ENCODE measurements around the gene APH1A.
A peak's percentile ranks its signal among the peaks of the same experiment; 100 is the strongest.
"Not testable (repeated sequence)": the region's sequence is repeated elsewhere in the genome, so short reads cannot be mapped to it uniquely, and the experiment has no call there.

Gene APH1A

DNA sequence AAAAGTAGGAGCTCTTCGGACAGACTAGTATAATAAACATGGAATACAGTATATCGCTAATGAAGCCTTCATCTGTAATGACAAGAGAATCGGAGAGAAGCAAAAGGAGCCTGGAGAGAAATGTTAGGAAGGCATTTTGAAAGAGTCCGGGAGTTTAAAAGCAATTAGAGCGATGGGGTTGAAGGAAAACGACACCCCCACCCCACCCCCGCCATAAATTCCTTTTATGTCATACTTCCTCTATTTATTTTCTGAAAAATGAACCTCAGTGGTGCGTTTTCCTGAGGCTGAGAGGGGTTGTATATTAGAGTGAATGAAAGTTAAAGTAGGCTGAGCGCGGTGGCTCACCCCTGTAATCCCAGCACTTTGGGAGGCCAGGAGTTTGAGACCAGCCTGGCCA lies 635 bp upstream of the APH1A start:
- no peak for DNase-seq (ENCODE audit: low read depth in 2 of 3, low spot score in 1 of 3)

DNA sequence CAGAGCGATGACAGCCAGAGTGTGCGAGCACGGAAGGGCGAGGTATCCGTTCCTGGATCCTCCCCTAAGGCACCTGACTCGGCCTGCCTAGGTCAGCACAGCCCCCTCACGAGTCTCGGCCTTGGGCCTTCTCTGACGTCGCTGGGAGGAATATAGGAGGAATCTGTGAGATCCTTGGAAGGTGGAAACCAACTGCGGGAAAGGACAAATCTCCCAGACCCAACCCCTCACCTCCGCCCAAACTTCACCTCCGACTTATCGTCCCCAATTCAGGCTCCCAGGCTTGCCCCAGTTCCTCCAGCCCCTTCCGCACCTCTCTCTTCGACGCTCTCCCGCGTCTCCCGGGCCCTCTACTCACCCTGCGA lies 494 bp downstream of the APH1A start:
- peak in 1 of 3 donors; percentile 9 for DNase-seq (ENCODE audit: low read depth in 2 of 3, low spot score in 1 of 3)

DNA sequence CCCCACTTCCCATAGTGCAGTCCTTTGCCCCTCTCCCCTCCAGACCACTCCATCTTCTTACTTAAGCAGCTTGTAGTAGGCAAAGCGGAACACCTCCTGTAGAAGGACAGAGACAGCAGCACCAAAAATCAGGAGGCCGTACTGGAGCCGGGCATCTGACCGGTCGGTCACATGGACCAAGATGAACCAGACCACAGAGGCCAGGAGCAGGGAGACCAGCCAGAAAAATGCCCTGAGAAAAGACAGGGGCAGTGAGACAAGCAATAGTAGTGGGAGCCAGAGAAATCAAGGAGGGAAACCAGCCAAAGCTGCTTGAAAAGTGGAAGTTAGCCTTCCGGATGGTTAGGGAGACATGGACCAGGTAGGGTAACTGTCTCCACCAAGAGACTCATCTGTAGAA lies 920 bp downstream of the APH1A start:
- no peak for DNase-seq (ENCODE audit: low read depth in 2 of 3, low spot score in 1 of 3)

DNA sequence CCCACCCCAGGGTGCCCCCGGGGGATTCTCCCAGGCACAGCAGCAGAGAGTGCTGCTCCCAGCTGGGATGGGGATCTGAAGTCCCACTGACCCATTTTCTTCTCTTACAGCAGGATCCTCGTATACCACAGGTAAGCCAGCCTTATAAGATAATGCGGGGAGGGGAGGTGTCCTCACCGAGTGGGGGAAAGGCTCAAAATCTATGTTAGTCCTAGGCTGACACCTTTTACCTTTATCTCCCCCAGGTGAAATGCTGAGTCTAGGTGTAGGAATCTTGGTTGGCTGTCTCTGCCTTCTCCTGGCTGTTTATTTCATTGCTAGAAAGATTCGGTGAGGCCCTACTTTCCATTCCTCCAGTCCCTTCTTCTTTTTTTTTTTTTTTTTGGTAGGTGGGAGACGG lies 5.3 kb downstream of the APH1A start:
- DNase-seq (ENCODE audit: low read depth in 2 of 3, low spot score in 1 of 3) = no peak

DNA sequence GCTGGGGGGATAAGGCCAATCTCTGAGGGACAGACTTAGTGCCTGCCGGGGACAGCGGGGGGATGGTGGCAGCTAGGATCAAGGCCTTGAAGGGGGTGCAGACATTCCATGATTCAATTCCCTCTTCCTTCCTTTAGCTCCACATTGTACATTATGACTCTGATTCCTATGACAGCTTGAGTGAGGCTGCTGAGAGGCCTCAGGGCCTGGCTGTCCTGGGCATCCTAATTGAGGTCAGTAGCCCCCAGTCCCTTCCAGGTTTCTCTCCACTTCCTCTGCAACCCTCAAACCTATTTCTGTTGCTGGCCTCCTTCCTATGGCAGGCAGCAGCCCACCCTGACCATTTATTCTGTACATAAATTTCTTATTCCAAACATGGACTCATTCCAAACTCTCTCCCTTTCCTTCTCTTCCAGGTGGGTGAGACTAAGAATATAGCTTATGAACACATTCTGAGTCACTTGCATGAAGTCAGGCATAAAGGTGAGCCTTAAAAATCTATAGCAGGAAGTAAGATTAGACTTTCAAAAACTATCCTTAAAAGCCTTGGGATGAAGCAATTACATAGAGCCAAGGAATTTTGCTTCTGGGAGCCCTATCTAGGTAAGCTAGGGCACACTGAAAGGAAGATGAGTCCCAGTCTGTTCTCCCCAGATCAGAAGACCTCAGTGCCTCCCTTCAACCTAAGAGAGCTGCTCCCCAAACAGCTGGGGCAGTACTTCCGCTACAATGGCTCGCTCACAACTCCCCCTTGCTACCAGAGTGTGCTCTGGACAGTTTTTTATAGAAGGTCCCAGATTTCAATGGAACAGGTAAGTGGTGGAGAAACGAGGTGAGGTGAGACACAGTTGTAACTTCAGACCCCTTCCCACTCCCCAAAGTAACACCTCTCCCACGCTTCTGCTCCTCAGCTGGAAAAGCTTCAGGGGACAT lies 6.2 kb downstream of the APH1A start:
- DNase-seq (ENCODE audit: low read depth in 2 of 3, low spot score in 1 of 3) = no peak

DNA sequence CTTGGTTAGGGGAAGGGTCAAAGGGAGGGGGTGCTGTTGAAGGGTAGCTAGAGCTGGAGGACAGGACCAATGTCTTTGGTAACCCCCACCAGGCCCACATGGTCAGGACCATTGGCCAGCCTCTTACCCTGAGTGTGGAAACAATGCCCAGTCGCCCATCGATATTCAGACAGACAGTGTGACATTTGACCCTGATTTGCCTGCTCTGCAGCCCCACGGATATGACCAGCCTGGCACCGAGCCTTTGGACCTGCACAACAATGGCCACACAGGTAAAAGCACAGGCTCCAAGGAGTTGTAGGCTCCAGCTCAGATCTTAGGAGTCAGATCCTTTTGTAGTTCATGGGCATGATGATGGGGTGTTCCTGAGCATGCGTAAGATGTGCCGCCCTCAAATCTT lies 7.4 kb downstream of the APH1A start:
- DNase-seq (ENCODE audit: low read depth in 2 of 3, low spot score in 1 of 3) = no peak

DNA sequence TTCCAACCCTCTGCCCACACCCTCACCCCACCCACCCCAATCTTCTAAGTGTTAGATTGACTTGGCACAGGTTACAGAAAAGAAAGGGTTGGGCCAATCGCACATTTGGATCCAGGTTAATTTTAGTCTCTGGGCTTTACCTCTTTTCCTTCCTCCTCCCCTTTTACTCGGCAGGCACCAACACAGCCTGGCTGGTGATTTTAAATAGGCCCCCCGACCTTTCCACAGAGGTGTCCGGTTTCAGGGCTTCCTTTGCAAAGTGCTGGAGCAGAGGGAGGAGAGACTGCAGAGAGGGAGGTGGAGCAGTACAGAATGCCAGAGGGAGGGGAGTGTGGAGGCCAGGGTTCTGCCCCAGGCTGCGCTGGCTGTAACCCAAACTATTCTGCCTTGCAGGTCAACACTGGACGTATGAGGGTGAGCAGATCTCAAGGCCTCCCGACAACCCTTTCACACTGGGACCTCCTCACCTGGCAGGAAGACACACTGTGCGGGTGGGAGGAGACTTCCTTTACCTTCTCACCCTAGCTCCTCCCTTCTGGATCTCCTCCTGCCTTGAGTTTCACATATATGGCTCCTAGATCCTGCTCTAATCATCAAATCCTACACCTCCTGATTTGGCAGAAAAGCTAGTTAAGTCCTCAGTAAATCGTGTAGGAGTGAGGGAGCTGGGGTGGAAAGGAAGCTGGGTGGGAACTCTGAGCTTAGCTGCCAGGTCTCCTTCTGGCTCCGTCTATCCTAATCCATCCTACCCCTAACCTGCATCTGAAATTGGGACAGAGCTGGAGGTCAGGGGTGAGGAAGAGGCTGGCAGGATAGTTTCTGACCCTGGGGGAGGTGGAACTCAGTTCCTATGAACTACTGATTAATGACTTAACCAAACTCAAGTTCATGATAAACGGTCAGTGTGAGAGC lies 8.8 kb downstream of the APH1A start:
- no peak for DNase-seq (ENCODE audit: low read depth in 2 of 3, low spot score in 1 of 3)

DNA sequence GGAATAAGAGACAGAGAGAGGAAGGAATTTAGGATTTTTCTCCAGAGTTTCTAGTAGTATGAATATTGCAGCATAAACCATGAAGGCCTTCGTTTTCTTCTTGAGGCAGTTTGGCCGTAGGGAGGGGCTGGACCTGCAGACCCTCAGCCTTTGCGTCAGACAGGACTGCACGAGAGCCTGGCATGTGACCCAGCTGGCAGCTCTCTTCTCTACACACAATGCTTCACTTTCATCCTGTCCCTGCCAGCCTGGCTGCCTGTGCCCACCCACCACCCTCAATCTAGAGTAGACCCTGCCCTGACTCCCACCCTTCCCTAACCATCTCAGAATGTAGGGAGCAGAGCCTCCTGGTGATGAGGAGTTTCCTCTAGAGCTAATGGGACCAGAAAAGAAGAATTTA lies 9.6 kb downstream of the APH1A start:
- no peak for DNase-seq (ENCODE audit: low read depth in 2 of 3, low spot score in 1 of 3)

DNA sequence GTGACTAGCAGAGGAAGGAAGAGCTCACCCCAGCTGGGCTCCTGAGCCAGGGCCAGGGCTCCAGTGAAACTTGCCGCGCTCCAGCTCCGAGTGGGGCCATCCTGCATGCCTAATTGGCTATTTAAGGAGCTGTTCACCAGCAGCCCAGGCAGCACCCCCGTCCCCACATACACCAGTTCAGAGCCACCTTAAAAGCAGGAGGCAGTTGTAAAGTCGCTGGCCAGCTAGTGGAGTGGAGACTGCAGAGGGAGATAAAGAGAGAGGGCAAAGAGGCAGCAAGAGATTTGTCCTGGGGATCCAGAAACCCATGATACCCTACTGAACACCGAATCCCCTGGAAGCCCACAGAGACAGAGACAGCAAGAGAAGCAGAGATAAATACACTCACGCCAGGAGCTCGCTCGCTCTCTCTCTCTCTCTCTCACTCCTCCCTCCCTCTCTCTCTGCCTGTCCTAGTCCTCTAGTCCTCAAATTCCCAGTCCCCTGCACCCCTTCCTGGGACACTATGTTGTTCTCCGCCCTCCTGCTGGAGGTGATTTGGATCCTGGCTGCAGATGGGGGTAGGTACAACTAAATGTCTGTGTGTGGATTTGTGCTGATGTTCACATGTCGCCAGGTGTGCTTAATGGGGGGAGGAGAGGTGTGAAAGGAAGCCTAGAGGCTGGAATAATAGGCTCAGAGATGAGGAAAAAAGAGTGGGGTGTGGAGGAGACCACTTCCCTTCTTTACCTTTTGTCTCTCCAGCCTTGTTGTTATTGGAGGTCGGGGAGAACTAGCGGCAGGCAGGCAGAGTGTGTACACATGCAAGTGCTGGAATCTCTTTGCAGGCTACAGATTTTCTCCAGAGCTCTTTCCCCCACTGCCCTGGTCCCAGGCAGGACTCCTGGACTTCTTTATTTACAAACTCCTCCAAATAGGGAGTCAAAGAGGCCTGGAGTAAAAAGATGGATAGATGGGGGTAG lies 10.9 kb downstream of the APH1A start, which contains the start of gene CA14:
TSS of gene CA14 (plus strand) at position 151 of the 962 bp plus-strand sequence. CDS start at position 506, 355 bp downstream.
- DNase-seq (ENCODE audit: low read depth in 2 of 3, low spot score in 1 of 3) = no peak

DNA sequence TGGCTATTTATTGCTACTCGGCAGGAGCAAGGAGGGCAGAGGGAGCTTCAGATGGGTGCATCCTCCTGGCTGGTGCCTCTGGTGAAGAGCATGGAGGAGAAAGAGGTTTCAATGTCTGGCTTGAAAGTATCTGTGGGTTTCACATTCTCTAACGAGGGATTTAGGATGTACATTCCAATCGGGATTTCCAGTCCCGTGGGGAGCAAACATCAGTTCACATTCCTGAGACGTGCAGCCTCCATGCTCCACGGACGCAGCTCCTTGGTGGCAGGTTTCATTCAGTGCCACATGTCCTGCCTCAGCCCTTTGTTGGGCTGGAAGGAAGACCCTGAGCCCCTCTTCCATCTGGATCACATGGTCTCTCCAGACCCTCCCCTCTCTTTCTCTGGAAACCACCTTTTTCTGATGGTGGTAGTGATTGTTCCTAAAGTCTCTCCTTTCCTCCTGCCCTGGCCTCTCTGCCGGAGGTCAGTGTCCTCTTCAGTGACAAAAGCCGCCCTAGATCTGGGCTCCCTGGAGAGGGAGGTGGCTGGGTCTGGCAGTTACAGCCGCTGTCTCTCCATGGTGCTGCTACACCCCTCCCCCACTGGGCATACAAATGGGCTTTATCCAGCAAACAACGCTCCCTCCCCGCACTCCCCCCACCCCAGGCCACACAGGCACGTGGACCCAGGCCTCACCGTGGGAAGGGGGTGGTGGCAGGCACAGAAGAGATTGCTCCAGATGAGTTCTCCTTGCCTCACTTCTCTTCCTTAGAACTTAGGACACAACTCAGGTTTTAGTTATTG lies 12.1 kb downstream of the APH1A start:
- no peak for DNase-seq (ENCODE audit: low read depth in 2 of 3, low spot score in 1 of 3)

DNA sequence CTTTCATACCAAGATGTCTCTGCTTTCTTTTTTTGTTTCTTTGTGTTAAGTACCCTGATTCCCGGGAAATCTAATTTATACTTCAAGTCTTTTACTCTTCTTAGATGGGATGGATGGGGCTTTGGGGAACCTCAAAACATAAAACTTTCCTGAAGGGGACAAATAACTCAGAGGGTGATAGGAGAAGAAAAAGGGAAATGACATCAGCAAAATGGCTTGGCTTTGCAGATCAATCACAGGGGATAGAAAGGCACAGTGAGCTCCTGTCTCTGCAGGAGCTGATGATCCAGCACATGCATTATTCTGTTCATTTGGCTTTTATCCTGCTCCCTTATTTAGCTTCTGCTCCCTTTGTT lies 12.6 kb downstream of the APH1A start:
- no peak for DNase-seq (ENCODE audit: low read depth in 2 of 3, low spot score in 1 of 3)

DNA sequence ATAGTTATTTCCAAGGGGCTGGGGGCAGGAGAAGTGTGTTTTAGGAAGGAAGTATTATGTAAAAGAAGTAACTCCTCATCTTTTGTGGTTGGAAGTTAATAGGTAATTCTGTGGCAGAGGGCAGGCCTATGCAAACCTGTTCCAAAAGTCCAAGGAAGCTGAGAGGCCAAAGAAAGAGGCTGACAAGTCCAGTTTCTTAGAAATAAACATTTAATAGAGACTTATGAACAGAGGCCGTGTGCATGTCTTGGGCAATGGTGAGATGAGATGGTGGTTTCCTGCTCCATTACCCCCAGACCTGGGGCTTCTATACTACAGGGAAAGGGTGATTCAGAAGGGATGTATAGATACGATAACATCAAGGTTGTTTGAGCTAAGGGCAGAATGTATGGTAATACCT lies 18.9 kb downstream of the APH1A start:
- DNase-seq (ENCODE audit: low read depth in 2 of 3, low spot score in 1 of 3) = no peak

DNA sequence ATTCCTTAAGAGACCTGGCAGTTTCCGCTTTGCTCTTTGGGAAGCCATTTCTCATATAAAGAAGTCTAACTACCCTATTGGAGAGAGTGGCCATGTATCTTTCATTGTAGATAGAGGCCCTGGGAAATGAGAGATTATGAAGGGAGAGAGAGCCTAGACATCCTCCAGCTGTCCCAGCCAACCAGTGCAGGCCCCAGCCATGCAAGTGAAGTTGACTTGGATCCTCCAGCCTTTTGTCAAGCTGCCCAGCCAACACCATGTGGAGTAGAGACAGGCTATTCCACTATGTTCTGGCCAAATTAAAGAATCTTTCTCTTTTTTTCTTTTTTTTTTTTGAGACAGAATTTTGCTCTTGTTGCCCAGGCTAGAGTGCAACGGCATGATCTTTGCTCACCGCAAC lies 25.8 kb downstream of the APH1A start:
- DNase-seq (ENCODE audit: low read depth in 2 of 3, low spot score in 1 of 3) = no peak

DNA sequence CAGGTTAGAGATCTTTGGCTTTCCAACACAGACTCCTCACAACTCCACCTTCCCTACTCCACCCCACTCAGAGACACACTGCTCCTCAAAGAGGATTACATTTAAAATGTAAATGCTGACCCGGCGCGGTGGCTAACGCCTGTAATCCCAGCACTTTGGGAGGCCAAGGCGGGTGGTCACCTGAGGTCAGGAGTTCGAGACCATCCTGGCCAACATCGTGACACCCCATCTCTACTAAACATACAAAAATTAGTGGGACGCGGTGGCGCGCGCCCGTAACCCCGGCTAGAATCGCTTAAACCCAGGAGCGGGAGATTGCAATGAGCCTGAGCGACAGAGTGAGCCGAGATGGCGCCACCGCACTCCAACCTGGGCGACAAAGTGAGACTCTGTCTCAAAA lies 31.1 kb downstream of the APH1A start:
- no peak for DNase-seq (ENCODE audit: low read depth in 2 of 3, low spot score in 1 of 3)

DNA sequence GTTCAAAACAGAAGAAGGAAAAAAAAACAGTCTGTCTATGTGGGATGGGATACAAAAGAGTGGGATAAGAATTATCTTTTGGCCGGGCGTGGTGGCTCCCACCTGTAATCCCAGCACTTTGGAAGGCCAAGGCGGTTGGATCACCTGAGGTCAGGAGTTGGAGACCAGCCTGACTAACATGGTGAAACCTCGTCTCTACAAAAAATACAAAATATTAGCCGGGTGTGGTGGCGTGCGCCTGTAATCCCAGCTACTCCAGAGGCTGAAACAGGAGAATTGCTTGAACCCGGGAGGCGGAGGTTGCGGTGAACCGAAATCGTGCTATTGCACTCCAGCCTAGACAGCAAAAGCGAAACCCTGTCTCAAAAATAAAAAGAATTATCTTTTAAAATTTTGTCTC lies 31.6 kb downstream of the APH1A start:
- DNase-seq (ENCODE audit: low read depth in 2 of 3, low spot score in 1 of 3) = not testable (repeated sequence)

DNA sequence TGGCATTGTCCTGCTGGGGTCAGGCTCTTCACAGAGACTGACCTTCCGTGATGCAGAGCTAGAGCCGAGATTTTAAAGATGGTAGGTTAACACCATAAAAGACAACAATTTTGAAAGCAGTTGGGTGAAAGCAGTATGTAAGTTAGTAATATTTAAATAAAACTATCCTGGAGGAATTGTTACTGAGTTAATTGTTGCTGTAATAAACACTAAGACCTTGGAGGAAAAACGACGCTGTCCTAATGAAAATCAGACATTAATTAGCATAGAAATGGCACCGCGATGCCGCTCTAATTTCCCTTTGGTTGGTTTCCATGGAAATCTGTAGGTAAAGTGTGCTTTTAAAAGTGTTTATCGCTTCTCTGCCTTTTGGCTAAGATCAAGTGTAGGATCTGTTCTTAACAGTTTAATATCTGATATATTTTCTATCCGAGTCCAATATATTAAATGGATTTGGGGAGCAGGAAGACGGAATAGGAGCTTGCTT lies 32.2 kb downstream of the APH1A start:
- DNase-seq (ENCODE audit: low read depth in 2 of 3, low spot score in 1 of 3) = no peak

DNA sequence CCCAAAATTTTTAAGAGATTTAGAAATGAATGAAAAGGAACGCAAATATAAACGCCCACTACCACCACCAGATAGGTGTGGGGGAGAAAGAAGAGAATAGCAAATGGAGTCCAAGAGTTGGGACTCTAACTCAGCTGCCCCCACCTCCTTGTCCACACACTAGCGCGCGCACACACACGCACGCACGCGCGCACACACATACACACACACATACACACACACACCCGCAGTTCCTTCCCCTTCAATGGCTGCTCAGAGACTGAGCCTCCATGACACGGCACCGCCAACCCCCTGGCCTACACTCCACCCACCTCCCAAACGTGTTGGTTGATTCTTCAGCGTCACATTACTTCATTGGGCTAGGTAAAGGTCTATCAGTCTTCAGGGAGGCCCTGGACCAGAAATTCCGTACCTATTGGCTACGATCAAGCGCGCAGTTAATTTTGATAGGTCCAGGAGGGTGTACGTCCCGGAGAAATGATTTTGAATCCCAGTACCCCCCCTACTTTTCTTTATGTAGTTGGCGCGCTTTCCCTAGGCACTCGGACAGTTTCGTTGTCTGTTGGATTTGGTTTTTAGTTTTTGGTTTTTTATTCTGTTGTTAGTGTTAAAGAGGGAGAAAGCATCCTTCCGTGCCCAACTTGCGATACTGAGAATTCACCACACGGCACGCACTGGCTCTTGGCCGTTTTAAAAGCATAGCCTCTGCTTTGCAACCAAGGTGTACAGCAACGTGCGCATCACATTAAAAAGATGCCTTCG lies 32.8 kb downstream of the APH1A start, which contains the start of gene ANP32E:
TSS of gene ANP32E (minus strand) at position 261 of the 762 bp plus-strand sequence. CDS start 326 bp downstream, outside the sequence.
- peak; percentile 89 to 93 (median 91) for DNase-seq (ENCODE audit: low read depth in 2 of 3, low spot score in 1 of 3)

DNA sequence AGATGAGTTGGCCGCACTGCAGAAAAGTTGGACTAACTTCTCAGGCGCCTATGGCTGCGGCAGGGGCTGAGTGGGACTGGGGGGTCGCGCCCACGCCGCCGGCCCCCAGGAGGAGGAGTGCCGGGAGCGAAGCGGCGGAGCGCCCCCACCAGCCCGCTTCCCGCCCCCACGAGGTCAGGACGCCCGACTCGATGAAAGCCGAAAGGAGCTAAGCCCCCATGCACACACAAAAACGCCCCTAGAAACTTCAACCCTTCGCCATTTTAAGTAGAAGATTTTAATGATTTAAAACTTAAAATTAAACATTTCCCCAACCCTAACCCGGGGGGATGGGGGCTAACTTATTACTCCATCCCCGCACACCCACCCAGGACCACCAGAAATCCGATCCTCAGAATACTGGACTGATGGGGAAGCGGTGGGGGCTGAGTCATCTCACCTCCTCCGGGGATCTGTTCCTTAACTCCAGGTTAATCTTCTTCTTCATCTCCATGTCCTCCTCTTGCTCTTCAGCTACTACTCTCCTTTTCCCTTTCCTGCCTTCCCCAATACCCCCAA lies 33.4 kb downstream of the APH1A start:
- peak in 2 of 3 donors; percentile 8 to 15 for DNase-seq (ENCODE audit: low read depth in 2 of 3, low spot score in 1 of 3)
